HepG2 (cell line): Measurements from ENCODE around the gene TAMM41. TPM values are rescaled to one million over a fixed set of nuclear protein-coding genes. Genes with fewer than 3 reads are reported as not detected.

Experiments
- ATAC-seq: fragments of 200-7000 bp; cut with Tn5 transposase; 3 replicates; pipeline ENCODE4 v1.9.1; 2020; ENCODE audit warnings: mild to moderate bottlenecking, moderate library complexity
- BruUV-seq: library from RNA; stranded (reverse); fragments of 400-500 nt; replicated peaks from 2 replicates; lab custom pipeline; 2021; lab: Mats Ljungman, UMichigan
- CTCF ChIA-PET: fragments of 300-600 bp; formaldehyde crosslinking; extraction: SDS; loops from one replicate; lab custom pipeline; 2021; ENCODE audit warnings: low total read pairs, inconsistent platforms, low intra/inter-chr PET ratio; lab: Yijun Ruan, JAX
- POLR2A ChIA-PET: fragments of 350-600 bp; sonication (Branson Sonifier 250); formaldehyde crosslinking; loops from one replicate; lab custom pipeline; 2020; ENCODE audit warnings: antibody characterized with exemption, inconsistent platforms; lab: Yijun Ruan, JAX
- DNase-seq: peaks from one replicate; pipeline ENCODE4 v3.0.0-alpha.2; 2015; ENCODE audit warnings: low spot score
- FAIRE-seq: peaks from 3 replicates; lab custom pipeline; 2011; peaks lifted over from hg19 to GRCh38; lab: Jason Lieb, UNC
- H2AFZ ChIP-seq: one replicate; pipeline ENCODE4 v1.6.1; 2011; ENCODE audit warnings: low read length, inconsistent platforms
- H3K27ac ChIP-seq: fragments of 300-600 bp; 3 replicates; pipeline ENCODE4 v1.8.0; 2011; ENCODE audit warnings: mixed run types, mild to moderate bottlenecking, mixed read lengths, low read length, inconsistent platforms; ENCODE audit not compliant: insufficient read depth; ENCODE audit errors: extremely low read length
- H3K27me3 ChIP-seq, 2 experiments: fragments of 200-600 bp in 1 of 2; 2 replicates in 1 of 2; 3 replicates in 1 of 2; pipeline versions ENCODE4 v1.6.0 to v1.8.0; 2011; ENCODE audit warnings: low read length in 2 of 2, mild to moderate bottlenecking in 2 of 2, moderate library complexity in 2 of 2, inconsistent platforms in 1 of 2; ENCODE audit not compliant: insufficient read depth in 2 of 2, control insufficient read depth in 1 of 2
- H3K36me3 ChIP-seq, 2 experiments: fragments of 200-600 bp in 1 of 2; replicated peaks in 1 of 2; 2 replicates in 1 of 2; 3 replicates in 1 of 2; pipeline versions ENCODE4 v1.5.1 to v1.8.0; 2011; ENCODE audit warnings: low read length in 2 of 2, inconsistent platforms in 1 of 2; ENCODE audit not compliant: insufficient read depth in 2 of 2, control insufficient read depth in 1 of 2
- H3K4me1 ChIP-seq: 2 replicates; pipeline ENCODE4 v1.5.1; 2012; ENCODE audit warnings: low read length, inconsistent platforms; ENCODE audit not compliant: insufficient read depth
- H3K4me2 ChIP-seq: 2 replicates; pipeline ENCODE4 v1.6.0; 2011; ENCODE audit warnings: low read depth, low read length, inconsistent platforms
- H3K4me3 ChIP-seq, 3 experiments: fragments of 200-600 bp in 1 of 3; sonication (generic), shearing (Covaris generic) in 1 of 3; replicated peaks in 1 of 3; 2 replicates each; pipeline ENCODE4 v1.5.1; 2011 to 2016; ENCODE audit warnings: low read length in 3 of 3, inconsistent platforms in 2 of 3, low read depth in 2 of 3, mild to moderate bottlenecking in 2 of 3, control low read depth in 1 of 3, mixed read lengths in 1 of 3; ENCODE audit not compliant: insufficient read depth in 1 of 3
- H3K79me2 ChIP-seq: one replicate; pipeline ENCODE4 v1.6.1; 2011; ENCODE audit warnings: low read length, inconsistent platforms; ENCODE audit not compliant: insufficient read depth
- H3K9ac ChIP-seq: 2 replicates; pipeline ENCODE4 v1.6.0; 2011; ENCODE audit warnings: mild to moderate bottlenecking, low read depth, low read length, inconsistent platforms; ENCODE audit not compliant: insufficient read depth
- H3K9me3 ChIP-seq: 2 replicates; pipeline ENCODE4 v1.5.1; 2012; ENCODE audit warnings: mild to moderate bottlenecking, low read length
- H4K20me1 ChIP-seq: 2 replicates; pipeline ENCODE4 v1.6.0; 2011; ENCODE audit warnings: inconsistent platforms, mild to moderate bottlenecking, low read length, moderate library complexity; ENCODE audit not compliant: insufficient read depth
- CSRNP2 ChIP-seq: sonication (generic); formaldehyde crosslinking; conservative IDR thresholded peaks from 2 replicates; pipeline ENCODE4 v1.8.0; 2022; ENCODE audit warnings: low read depth, missing genetic modification reagents
- IKZF4 ChIP-seq: sonication (generic); formaldehyde crosslinking; IDR thresholded peaks from 2 replicates; pipeline ENCODE4 v1.5.1; 2020; ENCODE audit warnings: borderline replicate concordance, mild to moderate bottlenecking, low read depth, missing genetic modification reagents; ENCODE audit errors: not compliant biosample characterization
- RNF219 ChIP-seq: sonication (generic); formaldehyde crosslinking; IDR thresholded peaks from 2 replicates; pipeline ENCODE4 v1.5.0; 2020; ENCODE audit warnings: mild to moderate bottlenecking, missing genetic modification reagents
- THAP8 ChIP-seq: sonication (generic); formaldehyde crosslinking; IDR thresholded peaks from 2 replicates; pipeline ENCODE4 v1.5.1; 2020; ENCODE audit warnings: missing genetic modification reagents, mild to moderate bottlenecking, borderline replicate concordance
- ZNF749 ChIP-seq: sonication (generic); formaldehyde crosslinking; IDR thresholded peaks from 2 replicates; pipeline ENCODE4 v1.8.0; 2022; ENCODE audit warnings: mild to moderate bottlenecking, missing genetic modification reagents, moderate library complexity, borderline replicate concordance
- WGBS: methylation state at CpG from one replicate; pipeline ENCODE4 v1.1.6; 2017; ENCODE audit warnings: low lambda C conversion rate; 5-methylcytosine and 5-hydroxymethylcytosine counted together
- in situ Hi-C: cut with HindIII; loops from 2 replicates; pipeline ENCODE4 v1.10.0; 2017; ENCODE audit warnings: low pct_unique_long_range_greater_than_20kb; ENCODE audit not compliant: extremely low pct_ligation_motif_present
- intact Hi-C: fragments of 100-400 bp; cut with micrococcal nuclease; formaldehyde crosslinking; loops from one replicate; pipeline ENCODE4 v1.10.0; 2022; ENCODE audit not compliant: unreplicated experiment
- polyA plus RNA-seq, 8 experiments: library from polyadenylated mRNA; depleted of rRNA in 3 of 8; stranded (reverse) in 7 of 8; unstranded in 1 of 8; fragments of >200 nt; fragmentation: Illumina TruSeq in 4 of 8; extraction: Trizol in 4 of 8; gene quantifications; 2 replicates each; pipeline versions ENCODE4 v1.2.1 to v1.2.3, GENCODE V29; 2011 to 2016; ENCODE audit warnings: low read depth in 4 of 8, missing spikeins in 1 of 8, mixed read lengths in 1 of 8; ENCODE audit not compliant: insufficient read depth in 1 of 8
- total RNA-seq, 5 experiments: library from RNA; depleted of rRNA; stranded (reverse); fragments of >200 nt; fragmentation: Illumina TruSeq; extraction: Trizol; gene quantifications; 2 replicates each; pipeline ENCODE4 v1.2.3, GENCODE V29; 2016; ENCODE audit warnings: low read depth in 1 of 5

The TAMM41 gene
- total and polyA plus RNA-seq, 2 of the 13 experiments (the other 11 are each of a cell fraction or from before 2014, with no cell fraction given): 9.9 to 12.2 TPM

- H4K20me1 ChIP-seq: no peaks in the 10 kb centered on the region; the same call in 1 of the 2 replicates
- ChIA-PET CTCF (no interaction called here), POLR2A (no interaction called here)
- no peaks in the 10 kb centered on the region for H3K4me1 ChIP-seq
- H2AFZ ChIP-seq: no peak overlapping the region
- TF ChIP-seq THAP8: no peak
- TF ChIP-seq ZNF749 (CRISPR knock-in tag): no peak
- no peak for TF ChIP-seq IKZF4 (CRISPR knock-in tag)
- no peak for TF ChIP-seq CSRNP2 (CRISPR knock-in tag)
- no peak for TF ChIP-seq RNF219 (CRISPR knock-in tag)
- intact Hi-C loops: no loop called here
- no peak overlapping the region for H3K4me3 ChIP-seq
- no peak overlapping the region for H3K9ac ChIP-seq
- no peak for ATAC-seq
- H3K9me3 ChIP-seq: no peaks in the 10 kb centered on the region
- no peaks in the 10 kb centered on the region for H3K79me2 ChIP-seq
- DNase-seq: no peak
- no peak for FAIRE-seq
- H3K27ac ChIP-seq: no peak overlapping the region
- H3K4me2 ChIP-seq: no peak overlapping the region
- WGBS: 93% methylated on average over 1 of the region's 1 CpG
- no peaks in the 10 kb centered on the region for H3K27me3 ChIP-seq
- peaks cover 13 to 62% of the 10 kb centered on the region in 2 experiments for H3K36me3 ChIP-seq
- BruUV-seq: no TSS peak
- in situ Hi-C loops: loop anchor here (5.0 to 10.0 kb wide), 2 partner anchors 142 to 415 kb away; no protein-coding TSS in a partner anchor
These were observed 46.9 kb downstream of the TAMM41 start for GRCh38 chr3:11799791-11800190.
